RWPE2 (cell line): ENCODE results near the gene CDKN3.
"Not testable (repeated sequence)": the region's sequence is repeated elsewhere in the genome, so short reads cannot be mapped to it uniquely, and the experiment has no call there.

ENCODE experiments used
- ATAC-seq: fragments of 200-7000 bp; cut with Tn5 transposase; 3 replicates; pipeline ENCODE4 v1.9.1; 2021; ENCODE audit warnings: low read depth
- DNase-seq: peaks from one replicate; pipeline ENCODE4 v3.0.0-alpha.2; 2020; ENCODE audit warnings: low spot score
- H3K27ac ChIP-seq: fragments of 450-650 bp; 2 replicates; pipeline ENCODE4 v1.5.1; 2017; ENCODE audit warnings: mild to moderate bottlenecking; ENCODE audit not compliant: poor library complexity, severe bottlenecking
- H3K27me3 ChIP-seq: fragments of 250-450 bp; sonication (Bioruptor Pico); 2 replicates; pipeline ENCODE4 v1.5.1; 2021; ENCODE audit warnings: mild to moderate bottlenecking, moderate library complexity; ENCODE audit not compliant: insufficient read depth, poor library complexity, severe bottlenecking
- H3K36me3 ChIP-seq: fragments of 250-450 bp; sonication (Bioruptor Pico); 2 replicates; pipeline ENCODE4 v1.5.1; 2020; ENCODE audit warnings: low read depth, mild to moderate bottlenecking, moderate library complexity
- H3K4me1 ChIP-seq: fragments of 250-450 bp; sonication (Bioruptor Pico); 2 replicates; pipeline ENCODE4 v1.5.1; 2021; ENCODE audit warnings: mild to moderate bottlenecking, moderate library complexity; ENCODE audit not compliant: insufficient read depth, poor library complexity, severe bottlenecking
- H3K4me3 ChIP-seq: fragments of 250-450 bp; sonication (Bioruptor Pico); 2 replicates; pipeline ENCODE4 v1.5.1; 2021; ENCODE audit warnings: mild to moderate bottlenecking, moderate library complexity; ENCODE audit not compliant: severe bottlenecking
- H3K9me3 ChIP-seq: fragments of 250-450 bp; sonication (Bioruptor Pico); 2 replicates; pipeline ENCODE4 v1.5.1; 2021; ENCODE audit warnings: mild to moderate bottlenecking, moderate library complexity; ENCODE audit not compliant: severe bottlenecking
- CTCF ChIP-seq: fragments of 450-650 bp; IDR thresholded peaks from one replicate; pipeline ENCODE4 v1.5.1; 2017; ENCODE audit warnings: mild to moderate bottlenecking, moderate library complexity; ENCODE audit not compliant: poor library complexity, severe bottlenecking

Gene CDKN3

GRCh38 chr14:54457609-54457996, 60.8 kb downstream of the CDKN3 start:
- no peak for TF ChIP-seq CTCF
- no peak overlapping the region for H3K4me3 ChIP-seq
- H3K4me1 ChIP-seq, result peaks cover 33% of the 10 kb centered on the region
- no peaks in the 10 kb centered on the region for H3K9me3 ChIP-seq
- ATAC-seq, result peak; percentile 20; the same call in 2 of the 3 replicates
- H3K36me3 ChIP-seq, result no peaks in the 10 kb centered on the region
- no peaks in the 10 kb centered on the region for H3K27me3 ChIP-seq
- peak overlapping the region; percentile 32 for H3K27ac ChIP-seq
- no peak for DNase-seq

- ATAC-seq, H3K27ac ChIP-seq, H3K36me3 ChIP-seq, H3K9me3 ChIP-seq, H3K4me3 ChIP-seq, DNase-seq, H3K27me3 ChIP-seq: not testable (repeated sequence)
- H3K4me1 ChIP-seq, result peaks cover 30% of the 10 kb centered on the region
Observed at GRCh38 chr14:54458536-54458935, 61.7 kb downstream of the CDKN3 start.

GRCh38 chr14:54459106-54459505, 62.3 kb downstream of the CDKN3 start:
- Histone ChIP-seq H3K27ac (no peak overlapping the region), H3K4me3 (no peak overlapping the region)
- TF ChIP-seq CTCF, result no peak

GRCh38 chr14:54462048-54462447, 65.2 kb downstream of the CDKN3 start:
- no peaks in the 10 kb centered on the region for H3K9me3 ChIP-seq
- no peaks in the 10 kb centered on the region for H3K36me3 ChIP-seq
- no peaks in the 10 kb centered on the region for H3K27me3 ChIP-seq
- no peak for DNase-seq
- H3K4me3 ChIP-seq, result no peak overlapping the region
- ATAC-seq, result peak; percentile 64
- no peak for TF ChIP-seq CTCF
- peak overlapping the region; percentile 37 for H3K27ac ChIP-seq
- H3K4me1 ChIP-seq, result peaks cover 19% of the 10 kb centered on the region

More at GRCh38 chr14:54459106-54459505, 62.3 kb downstream of the CDKN3 start:
- no peak for DNase-seq
- H3K27me3 ChIP-seq, result no peaks in the 10 kb centered on the region
- peaks cover 24% of the 10 kb centered on the region for H3K4me1 ChIP-seq
- H3K9me3 ChIP-seq, result no peaks in the 10 kb centered on the region
- no peaks in the 10 kb centered on the region for H3K36me3 ChIP-seq
- no peak for ATAC-seq

GRCh38 chr14:54465654-54466053, 68.8 kb downstream of the CDKN3 start:
- H3K4me3 ChIP-seq, result no peak overlapping the region
- ATAC-seq (no peak), DNase-seq (no peak)
- H3K4me1 ChIP-seq, result peaks cover 13% of the 10 kb centered on the region
- no peak for TF ChIP-seq CTCF
- no peak overlapping the region for H3K27ac ChIP-seq
- no peaks in the 10 kb centered on the region for H3K9me3 ChIP-seq
- no peaks in the 10 kb centered on the region for H3K27me3 ChIP-seq
- 0 out of 2 replicates have a peak, but pooled peaks cover 3% of the 10 kb centered on the region for H3K36me3 ChIP-seq
